DMS153 treated with DMSO at 0.1 percent for 48 hours (cell line): ENCODE data around the gene MAML3.

ENCODE experiments used
- DNase-seq: peaks from one replicate; lab custom pipeline; 2025; ENCODE audit not compliant: unreplicated experiment; lab: John Stamatoyannopoulos, UW

MAML3 gene

GRCh38 chr4:139880841-139881240 lies 273.1 kb downstream of the MAML3 start:
- no peak for DNase-seq

- DNase-seq = no peak
These were observed 275.9 kb downstream of the MAML3 start for GRCh38 chr4:139878050-139878449.

DNA sequence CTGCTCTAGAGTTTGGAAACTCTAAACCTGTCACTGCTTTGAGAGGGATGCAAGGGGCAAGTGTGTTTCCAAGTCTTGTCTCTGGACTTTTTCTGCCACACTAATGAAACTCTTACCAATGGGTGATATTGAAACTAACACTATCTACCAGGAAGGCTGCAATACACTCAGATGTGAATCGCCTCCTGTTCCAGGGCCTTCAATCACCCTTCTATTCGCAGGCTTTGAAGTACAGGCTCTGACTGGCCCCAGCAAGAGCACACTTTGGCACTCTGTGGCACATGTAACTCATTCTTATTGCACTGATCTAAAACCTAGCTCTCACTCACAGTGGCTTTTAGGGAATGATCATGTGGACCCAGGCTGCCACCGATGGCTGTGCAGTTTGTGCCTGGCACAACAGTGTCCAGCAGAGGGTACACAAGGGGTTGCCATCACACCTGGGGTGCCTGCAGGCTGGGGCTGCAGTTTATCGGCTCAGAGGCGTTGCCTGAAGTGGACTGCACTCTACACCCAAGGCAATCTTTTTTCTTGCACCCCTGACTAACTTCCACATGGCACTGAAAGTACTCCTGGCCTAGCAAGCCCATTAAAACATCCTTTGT lies 277.5 kb downstream of the MAML3 start:
- peak; percentile 65 for DNase-seq

DNA sequence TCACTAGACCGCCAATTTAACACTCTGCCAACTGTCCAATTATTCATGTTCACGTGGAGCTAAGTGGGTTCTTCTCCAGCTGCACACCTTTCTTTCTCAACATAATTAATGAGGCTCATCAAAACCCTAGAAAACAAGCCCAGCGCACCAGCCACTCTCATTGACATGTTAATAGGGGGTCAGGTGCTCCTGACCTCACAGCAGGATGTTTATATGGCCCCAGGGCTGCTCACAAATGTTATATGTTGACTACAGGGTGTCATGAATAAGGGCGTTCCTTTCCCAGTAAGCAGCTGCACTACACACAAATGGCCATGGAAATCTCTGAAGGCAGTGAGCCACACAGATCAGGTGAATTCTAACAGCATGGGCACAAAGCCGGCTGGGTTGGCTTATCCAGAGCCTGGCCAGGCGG lies 278.6 kb downstream of the MAML3 start:
- peak; percentile 91 for DNase-seq

GRCh38 chr4:139873111-139873860 lies 280.7 kb downstream of the MAML3 start:
- no peak for DNase-seq

DNA sequence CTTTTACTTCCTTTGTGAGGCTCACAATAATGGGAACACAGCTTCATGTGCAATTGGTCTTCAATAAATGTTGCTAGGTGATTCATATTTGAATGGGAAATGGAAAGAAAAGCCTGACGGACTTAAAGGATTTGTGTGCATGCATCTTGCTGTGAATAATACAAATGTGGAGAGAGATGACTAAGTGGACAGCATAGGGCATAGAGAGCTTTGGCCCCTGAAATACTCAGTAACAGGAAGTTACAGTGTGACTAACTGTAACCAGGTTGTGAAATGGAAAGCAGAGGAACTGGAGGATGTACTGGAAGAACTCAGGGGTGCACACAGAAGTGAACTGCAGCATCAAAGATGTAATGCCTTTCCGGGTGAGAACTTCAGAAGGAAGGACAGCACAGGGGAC lies 281.7 kb downstream of the MAML3 start:
- DNase-seq = no peak

DNA sequence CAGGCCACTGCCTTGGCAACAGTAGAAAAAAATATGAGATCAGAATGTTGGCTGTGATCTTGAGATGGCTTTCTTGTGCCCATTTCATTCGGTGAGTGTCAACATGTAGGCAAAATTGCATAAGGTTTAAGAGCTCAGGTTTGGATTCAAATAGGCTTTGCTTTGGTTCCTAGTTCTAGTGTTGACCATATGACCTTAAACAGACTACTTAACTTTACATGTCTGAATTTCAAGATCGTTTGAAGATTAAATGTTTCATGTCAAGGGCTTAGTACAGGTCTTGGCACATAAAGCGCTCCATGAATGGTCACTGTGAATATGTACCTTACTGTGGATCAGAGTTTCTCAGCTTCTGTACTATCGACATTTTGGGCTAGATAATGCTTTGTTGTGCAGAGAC lies 284.2 kb downstream of the MAML3 start:
- DNase-seq = no peak

DNA sequence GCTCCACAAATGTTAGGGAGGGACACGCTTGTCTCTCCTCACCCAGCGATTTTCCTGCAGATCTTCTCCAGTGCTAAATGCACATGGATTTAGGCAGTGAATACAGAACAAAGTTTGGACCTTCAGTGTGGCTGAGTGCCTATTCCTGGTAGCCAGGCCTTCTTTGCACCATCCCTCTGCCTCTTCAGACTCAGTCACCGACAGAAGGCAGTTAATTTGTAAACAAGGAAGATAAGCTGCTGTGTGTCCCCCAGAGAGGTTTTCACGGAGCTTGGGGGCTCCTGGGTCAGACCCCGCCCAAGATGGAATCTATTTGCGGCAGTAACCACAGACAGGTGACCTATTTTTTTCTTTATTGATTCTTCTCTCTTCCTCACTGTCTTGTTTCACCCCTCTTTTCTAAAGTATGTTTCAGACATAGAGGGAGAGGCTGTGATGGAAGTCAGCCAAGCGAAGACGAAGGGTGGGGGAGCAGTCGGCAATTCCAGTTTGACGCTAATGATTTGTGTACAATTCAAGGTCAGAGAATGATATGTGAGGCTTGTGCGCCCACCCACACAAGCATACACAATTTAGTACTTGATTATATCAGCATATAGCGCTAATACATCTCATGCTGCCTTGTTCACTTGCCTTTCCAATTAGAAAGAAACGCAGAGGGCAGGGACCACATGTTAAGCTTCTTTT lies 287.6 kb downstream of the MAML3 start:
- DNase-seq = peak; percentile 74

DNA sequence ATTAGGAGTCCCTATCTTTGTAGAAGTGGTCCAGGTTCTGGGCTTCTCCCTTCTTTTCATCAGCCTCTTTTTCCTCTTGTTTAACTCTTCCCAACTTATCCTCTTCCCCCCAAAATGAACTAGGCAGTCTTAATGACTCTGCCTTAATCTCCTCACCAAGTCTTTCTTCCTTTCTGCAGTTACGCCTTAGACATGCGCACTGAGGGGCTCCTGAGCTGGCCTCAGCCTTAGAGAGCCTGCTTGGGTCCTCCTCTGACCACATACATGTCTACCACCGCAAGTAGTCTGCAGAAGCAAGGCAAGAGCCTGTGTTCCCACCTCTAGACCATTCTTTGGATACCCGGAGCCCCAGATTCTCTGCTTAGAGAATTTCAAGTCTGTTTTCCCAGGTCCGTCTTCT lies 288.4 kb downstream of the MAML3 start:
- no peak for DNase-seq

DNA sequence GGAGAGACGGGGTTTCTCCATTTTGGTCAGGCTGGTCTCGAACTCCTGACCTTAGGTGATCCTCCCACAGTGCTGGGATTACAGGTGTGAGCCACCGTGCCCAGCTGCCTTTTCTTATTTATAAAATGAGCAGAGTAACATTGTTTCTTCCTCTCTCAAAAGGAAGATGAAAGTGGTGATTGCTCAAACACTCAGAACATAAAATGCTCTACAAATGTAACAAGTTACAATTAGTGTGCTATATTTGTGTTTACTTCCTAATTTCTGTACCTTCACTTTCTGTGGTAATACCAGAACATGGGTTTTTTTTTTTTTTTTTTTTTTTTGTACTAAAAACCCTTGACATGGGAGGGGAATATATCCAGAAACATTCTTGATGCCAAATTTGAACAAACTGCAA lies 290.5 kb downstream of the MAML3 start:
- no peak for DNase-seq

GRCh38 chr4:139861471-139861870 lies 292.5 kb downstream of the MAML3 start:
- no peak for DNase-seq

GRCh38 chr4:139860435-139861024 lies 293.5 kb downstream of the MAML3 start:
- DNase-seq = no peak

- DNase-seq = no peak
These were observed 294.1 kb downstream of the MAML3 start for GRCh38 chr4:139859876-139860275.

DNA sequence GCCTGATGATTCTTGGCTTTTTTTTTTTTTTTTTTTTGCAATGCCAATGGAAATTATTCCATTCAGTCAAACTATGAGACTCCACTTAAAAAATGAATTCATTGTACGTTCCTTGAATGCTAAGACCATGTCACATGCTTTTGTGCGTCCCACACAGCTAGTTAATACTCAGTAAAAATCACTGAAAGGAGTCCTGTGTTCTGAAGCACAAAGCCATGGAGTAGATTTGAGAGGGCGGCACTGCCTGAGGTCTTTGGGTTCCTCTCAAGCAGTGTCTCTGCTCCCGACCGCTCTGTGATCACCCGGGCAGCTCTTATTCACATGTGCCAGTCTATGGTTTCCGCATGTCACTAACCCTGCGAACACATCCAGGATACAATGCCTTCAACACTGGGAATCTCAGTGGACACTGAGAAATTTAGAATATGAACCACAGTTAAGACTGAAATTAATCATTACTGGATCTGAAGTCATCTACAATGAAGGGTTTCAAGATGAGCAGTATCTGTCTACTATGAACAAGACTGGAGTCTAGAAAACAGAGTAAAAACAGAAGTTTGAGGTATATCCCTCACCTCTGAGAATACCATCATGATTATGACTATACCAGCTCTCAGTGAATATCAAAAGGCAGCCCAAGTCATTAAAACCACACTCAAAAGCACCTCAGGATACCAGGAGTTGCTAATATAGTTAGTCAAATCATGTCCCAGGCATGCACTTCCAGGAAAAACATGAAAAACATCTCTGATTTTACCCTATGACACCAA lies 295.4 kb downstream of the MAML3 start:
- no peak for DNase-seq

DNA sequence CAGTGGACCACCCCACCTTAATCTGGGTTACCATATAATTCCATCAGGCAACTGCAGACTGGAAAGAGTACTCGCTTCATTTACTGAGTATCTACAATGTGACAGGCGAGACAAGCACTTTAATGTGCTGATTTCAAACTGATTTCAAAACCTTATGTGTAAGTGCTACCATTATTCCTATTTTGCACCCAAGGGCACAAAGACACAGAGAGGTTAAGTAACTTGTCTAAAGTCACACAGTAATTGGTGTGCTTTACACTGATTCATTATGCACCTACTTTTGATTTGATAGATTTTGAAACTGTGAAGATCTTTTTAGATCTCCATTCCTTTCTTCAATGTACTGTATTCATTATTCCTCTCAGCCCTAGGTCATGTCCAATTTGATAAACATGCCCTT lies 296.0 kb downstream of the MAML3 start:
- no peak for DNase-seq

- peak; percentile 85 for DNase-seq
These were observed 297.0 kb downstream of the MAML3 start for GRCh38 chr4:139857021-139857420.

GRCh38 chr4:139854668-139855403 lies 299.1 kb downstream of the MAML3 start:
- no peak for DNase-seq

- DNase-seq = no peak
These were observed 300.7 kb downstream of the MAML3 start for GRCh38 chr4:139853309-139853708.

- no peak for DNase-seq
These were observed 301.2 kb downstream of the MAML3 start for GRCh38 chr4:139852612-139853269.

- DNase-seq = peak; percentile 59
These were observed 302.3 kb downstream of the MAML3 start for GRCh38 chr4:139851639-139852038.
